Measurements from ENCODE around the gene MRPS33. TPM values are rescaled to one million over a fixed set of nuclear protein-coding genes. Genes with fewer than 3 reads are reported as not detected.

The MRPS33 gene
- total and polyA plus RNA-seq, 10 of the 15 experiments (the other 5 are each of a cell fraction or from before 2014, with no cell fraction given) = 48.4 to 372 (median 124) TPM

DNA sequence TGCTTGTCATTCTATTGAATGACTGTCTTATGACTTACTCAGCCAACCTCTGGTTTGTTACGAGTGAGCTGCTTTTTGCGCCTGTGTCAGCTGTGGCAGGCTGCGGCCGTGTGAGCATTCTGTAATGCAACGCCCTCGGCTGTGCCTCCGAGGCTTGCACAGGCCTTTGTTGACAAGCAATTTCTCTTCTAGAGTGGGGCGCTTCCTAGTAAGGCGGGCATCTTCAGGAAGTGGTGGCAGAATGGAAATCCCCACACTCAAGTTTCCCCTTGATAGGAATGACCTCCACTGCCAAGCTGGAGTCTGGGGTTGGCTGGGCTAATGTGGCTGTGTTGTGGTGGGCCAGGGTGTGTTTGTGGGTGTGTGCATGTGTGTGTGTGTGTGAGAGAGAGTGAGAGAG, 38.9 kb upstream of the MRPS33 start:
- H2AFZ ChIP-seq (ENCODE audit: control insufficient read depth, low read depth, low read length) = no peak overlapping the region
- 44% methylated on average over 9 of the region's 9 CpGs for WGBS (ENCODE audit: insufficient coverage, insufficient replicate concordance, low lambda C conversion rate, missing lambda C conversion rate)
- intact Hi-C loops (cut with micrococcal nuclease; ENCODE audit: unreplicated experiment) = no loop called here
- ChIA-PET CTCF (no interaction called here), SMC1A (ENCODE audit: uncharacterized antibody, unreplicated experiment) (no interaction called here), RAD21 (ENCODE audit: unreplicated experiment) (no interaction called here), POLR2A (interaction anchor here (0.6 kb wide), 1 partner anchor 174 kb away, joined by 3 read pairs; no protein-coding TSS in a partner anchor)
- BruUV-seq (replicated peaks) = no TSS peak
- in situ Hi-C loops (cut with MboI) = no loop called here
- DNase-seq (ENCODE audit: low read depth, low spot score) (no peak), FAIRE-seq (no peak), ATAC-seq (no peak)
- no peak overlapping the region for H3K9ac ChIP-seq (ENCODE audit: control insufficient read depth, insufficient read depth, low read length)
- TF ChIP-seq, protein P1, sequence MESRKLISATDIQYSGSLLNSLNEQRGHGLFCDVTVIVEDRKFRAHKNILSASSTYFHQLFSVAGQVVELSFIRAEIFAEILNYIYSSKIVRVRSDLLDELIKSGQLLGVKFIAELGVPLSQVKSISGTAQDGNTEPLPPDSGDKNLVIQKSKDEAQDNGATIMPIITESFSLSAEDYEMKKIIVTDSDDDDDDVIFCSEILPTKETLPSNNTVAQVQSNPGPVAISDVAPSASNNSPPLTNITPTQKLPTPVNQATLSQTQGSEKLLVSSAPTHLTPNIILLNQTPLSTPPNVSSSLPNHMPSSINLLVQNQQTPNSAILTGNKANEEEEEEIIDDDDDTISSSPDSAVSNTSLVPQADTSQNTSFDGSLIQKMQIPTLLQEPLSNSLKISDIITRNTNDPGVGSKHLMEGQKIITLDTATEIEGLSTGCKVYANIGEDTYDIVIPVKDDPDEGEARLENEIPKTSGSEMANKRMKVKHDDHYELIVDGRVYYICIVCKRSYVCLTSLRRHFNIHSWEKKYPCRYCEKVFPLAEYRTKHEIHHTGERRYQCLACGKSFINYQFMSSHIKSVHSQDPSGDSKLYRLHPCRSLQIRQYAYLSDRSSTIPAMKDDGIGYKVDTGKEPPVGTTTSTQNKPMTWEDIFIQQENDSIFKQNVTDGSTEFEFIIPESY (IDR thresholded peaks at IDR 0.05) = no peak
- TF ChIP-seq, protein P2, sequence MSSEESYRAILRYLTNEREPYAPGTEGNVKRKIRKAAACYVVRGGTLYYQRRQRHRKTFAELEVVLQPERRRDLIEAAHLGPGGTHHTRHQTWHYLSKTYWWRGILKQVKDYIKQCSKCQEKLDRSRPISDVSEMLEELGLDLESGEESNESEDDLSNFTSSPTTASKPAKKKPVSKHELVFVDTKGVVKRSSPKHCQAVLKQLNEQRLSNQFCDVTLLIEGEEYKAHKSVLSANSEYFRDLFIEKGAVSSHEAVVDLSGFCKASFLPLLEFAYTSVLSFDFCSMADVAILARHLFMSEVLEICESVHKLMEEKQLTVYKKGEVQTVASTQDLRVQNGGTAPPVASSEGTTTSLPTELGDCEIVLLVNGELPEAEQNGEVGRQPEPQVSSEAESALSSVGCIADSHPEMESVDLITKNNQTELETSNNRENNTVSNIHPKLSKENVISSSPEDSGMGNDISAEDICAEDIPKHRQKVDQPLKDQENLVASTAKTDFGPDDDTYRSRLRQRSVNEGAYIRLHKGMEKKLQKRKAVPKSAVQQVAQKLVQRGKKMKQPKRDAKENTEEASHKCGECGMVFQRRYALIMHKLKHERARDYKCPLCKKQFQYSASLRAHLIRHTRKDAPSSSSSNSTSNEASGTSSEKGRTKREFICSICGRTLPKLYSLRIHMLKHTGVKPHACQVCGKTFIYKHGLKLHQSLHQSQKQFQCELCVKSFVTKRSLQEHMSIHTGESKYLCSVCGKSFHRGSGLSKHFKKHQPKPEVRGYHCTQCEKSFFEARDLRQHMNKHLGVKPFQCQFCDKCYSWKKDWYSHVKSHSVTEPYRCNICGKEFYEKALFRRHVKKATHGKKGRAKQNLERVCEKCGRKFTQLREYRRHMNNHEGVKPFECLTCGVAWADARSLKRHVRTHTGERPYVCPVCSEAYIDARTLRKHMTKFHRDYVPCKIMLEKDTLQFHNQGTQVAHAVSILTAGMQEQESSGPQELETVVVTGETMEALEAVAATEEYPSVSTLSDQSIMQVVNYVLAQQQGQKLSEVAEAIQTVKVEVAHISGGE (CRISPR knock-in tag; IDR thresholded peaks at IDR 0.05) = no peak
- no peak for TF ChIP-seq HDGF (IDR thresholded peaks at IDR 0.05)
- no peak for TF ChIP-seq STAT1 (conservative IDR thresholded peaks at IDR 0.05)
- TF ChIP-seq NRF1 (conservative IDR thresholded peaks at IDR 0.05; ENCODE audit: low read depth, low read length) = no peak
- TF ChIP-seq RAD51 (IDR thresholded peaks at IDR 0.05) = no peak
- TF ChIP-seq ZNF207 (IDR thresholded peaks at IDR 0.05; ENCODE audit: borderline replicate concordance) = no peak
- TF ChIP-seq, protein P3, sequence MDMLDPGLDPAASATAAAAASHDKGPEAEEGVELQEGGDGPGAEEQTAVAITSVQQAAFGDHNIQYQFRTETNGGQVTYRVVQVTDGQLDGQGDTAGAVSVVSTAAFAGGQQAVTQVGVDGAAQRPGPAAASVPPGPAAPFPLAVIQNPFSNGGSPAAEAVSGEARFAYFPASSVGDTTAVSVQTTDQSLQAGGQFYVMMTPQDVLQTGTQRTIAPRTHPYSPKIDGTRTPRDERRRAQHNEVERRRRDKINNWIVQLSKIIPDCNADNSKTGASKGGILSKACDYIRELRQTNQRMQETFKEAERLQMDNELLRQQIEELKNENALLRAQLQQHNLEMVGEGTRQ (IDR thresholded peaks at IDR 0.05; ENCODE audit: borderline replicate concordance, low read depth, low read length) = no peak
- TF ChIP-seq NFYA (IDR thresholded peaks at IDR 0.05; ENCODE audit: borderline replicate concordance, low read depth, low read length) = no peak
- TF ChIP-seq MYB (IDR thresholded peaks at IDR 0.05; ENCODE audit: borderline replicate concordance, low read depth, low read length) = no peak
- TF ChIP-seq EP300 (IDR thresholded peaks at IDR 0.05; ENCODE audit: borderline replicate concordance in 1 of 2, control insufficient read depth in 1 of 2, low read depth in 2 of 2, low read length in 2 of 2) = no peak
- no peak for TF ChIP-seq SMARCA5 (IDR thresholded peaks at IDR 0.05)
- no peaks in the 10 kb centered on the region for H3K36me3 ChIP-seq (ENCODE audit: control insufficient read depth in 2 of 2, insufficient read depth in 2 of 2, low read length in 1 of 2)
- no peaks in the 10 kb centered on the region for H4K20me1 ChIP-seq (ENCODE audit: control insufficient read depth, insufficient read depth)
- H3K4me2 ChIP-seq (ENCODE audit: control insufficient read depth, insufficient read depth) = no peak overlapping the region
- no peaks in the 10 kb centered on the region; a peak in 1 of 4 replicates for H3K27me3 ChIP-seq (replicated peaks in 1 of 2; ENCODE audit: control insufficient read depth in 2 of 2, insufficient read depth in 2 of 2, low read length in 1 of 2)
- no peak overlapping the region for H3K27ac ChIP-seq (ENCODE audit: control insufficient read depth, insufficient read depth)
- H3K9me3 ChIP-seq (replicated peaks; ENCODE audit: control insufficient read depth, insufficient read depth, low read length) = no peaks in the 10 kb centered on the region; the same call in 2 of the 3 replicates
- H3K79me2 ChIP-seq (ENCODE audit: control insufficient read depth, insufficient read depth, low read length) = no peaks in the 10 kb centered on the region
- no peaks in the 10 kb centered on the region for H3K4me1 ChIP-seq (ENCODE audit: control insufficient read depth, insufficient read depth, low read length)
- no peak overlapping the region for H3K4me3 ChIP-seq

All from GM12878 (cell line).